ENCODE measurements around the gene NCKAP5L. TPM values are rescaled to one million over a fixed set of nuclear protein-coding genes. Genes with fewer than 3 reads are reported as not detected.
"Not testable (repeated sequence)": the region's sequence is repeated elsewhere in the genome, so short reads cannot be mapped to it uniquely, and the experiment has no call there.

NCKAP5L gene
- total RNA-seq, 1 experiment from 2014 or later: 19.5 TPM

- POLR2A ChIA-PET: no interaction called here
- H3K27ac Mint-ChIP-seq (ENCODE audit: unreplicated experiment): peak overlapping the region; percentile 37
Observed at GRCh38 chr12:49776858-49777257, 51.4 kb downstream of the NCKAP5L start.

GRCh38 chr12:49776413-49776812 lies 51.8 kb downstream of the NCKAP5L start:
- CTCF ChIA-PET: interaction anchor here (2.4 kb wide), 1 partner anchor 35 kb away, joined by 20 read pairs; the partner anchor contains the start of gene TMBIM6
- H3K27ac Mint-ChIP-seq (ENCODE audit: unreplicated experiment): peak overlapping the region; percentile 37

More at GRCh38 chr12:49776858-49777257, 51.4 kb downstream of the NCKAP5L start:
- H3K27me3 Mint-ChIP-seq (ENCODE audit: insufficient read depth, unreplicated experiment): peaks cover 8% of the 10 kb centered on the region
- H3K9me3 ChIP-seq: no peaks in the 10 kb centered on the region
- H3K36me3 ChIP-seq (ENCODE audit: control insufficient read depth, insufficient read depth, low read length): no peaks in the 10 kb centered on the region
- CTCF ChIA-PET: interaction anchor here (1.9 to 2.4 kb wide), 2 partner anchors 35 to 62 kb away, joined by 11 to 20 read pairs; partner anchors contain the start of gene TMBIM6
- H3K4me1 Mint-ChIP-seq (ENCODE audit: low read depth, unreplicated experiment): peaks cover 10% of the 10 kb centered on the region
- no peaks in the 10 kb centered on the region for H3K4me1 ChIP-seq
- BruUV-seq (replicated peaks): no TSS peak
- H3K4me3 Mint-ChIP-seq (ENCODE audit: unreplicated experiment): no peak overlapping the region
- no peaks in the 10 kb centered on the region for H3K9me3 Mint-ChIP-seq (ENCODE audit: unreplicated experiment)
- H3K36me3 Mint-ChIP-seq (ENCODE audit: insufficient read depth, unreplicated experiment): no peaks in the 10 kb centered on the region
- DNase-seq: no peak
- intact Hi-C loops (cut with micrococcal nuclease; ENCODE audit: unreplicated experiment): loop anchor here (1.0 to 10.0 kb wide), 4 partner anchors 62 to 293 kb away; partner anchors contain the start of gene ASIC1
- TF ChIP-seq CTCF (IDR thresholded peaks at IDR 0.05; ENCODE audit: insufficient read depth in 1 of 2, low read depth in 1 of 2, low read length in 1 of 2, severe bottlenecking in 1 of 2, unreplicated experiment in 1 of 2): no peak
- H3K4me3 ChIP-seq (ENCODE audit: low read depth, low read length): no peak overlapping the region
- H3K27me3 ChIP-seq (replicated peaks; ENCODE audit: control insufficient read depth, insufficient read depth, low read length): no peaks in the 10 kb centered on the region

GRCh38 chr12:49773102-49773501 lies 55.1 kb downstream of the NCKAP5L start:
- H3K9me3 Mint-ChIP-seq (ENCODE audit: unreplicated experiment); BruUV-seq (replicated peaks): not testable (repeated sequence)

More at GRCh38 chr12:49776413-49776812, 51.8 kb downstream of the NCKAP5L start:
- Mint-ChIP-seq H3K4me1 (ENCODE audit: low read depth, unreplicated experiment) (peaks cover 10% of the 10 kb centered on the region), H3K9me3 (ENCODE audit: unreplicated experiment) (no peaks in the 10 kb centered on the region), H3K4me3 (ENCODE audit: unreplicated experiment) (no peak overlapping the region), H3K27me3 (ENCODE audit: insufficient read depth, unreplicated experiment) (peaks cover 8% of the 10 kb centered on the region), H3K36me3 (ENCODE audit: insufficient read depth, unreplicated experiment) (no peaks in the 10 kb centered on the region)
- Histone ChIP-seq H3K4me3 (ENCODE audit: low read depth, low read length) (no peak overlapping the region), H3K36me3 (ENCODE audit: control insufficient read depth, insufficient read depth, low read length) (no peaks in the 10 kb centered on the region), H3K4me1 (no peaks in the 10 kb centered on the region), H3K27me3 (replicated peaks; ENCODE audit: control insufficient read depth, insufficient read depth, low read length) (no peaks in the 10 kb centered on the region), H3K9me3 (no peaks in the 10 kb centered on the region)
- peak; percentile 76 to 84 for DNase-seq
- POLR2A ChIA-PET: no interaction called here
- TF ChIP-seq CTCF (IDR thresholded peaks at IDR 0.05; ENCODE audit: insufficient read depth in 1 of 2, low read depth in 1 of 2, low read length in 1 of 2, severe bottlenecking in 1 of 2, unreplicated experiment in 1 of 2): peak; percentile 86 to 93
- no TSS peak for BruUV-seq (replicated peaks)
- intact Hi-C loops (cut with micrococcal nuclease; ENCODE audit: unreplicated experiment): loop anchor here (1.0 to 10.0 kb wide), 4 partner anchors 63 to 294 kb away; partner anchors contain the start of gene ASIC1

More at GRCh38 chr12:49773102-49773501, 55.1 kb downstream of the NCKAP5L start:
- intact Hi-C loops (cut with micrococcal nuclease; ENCODE audit: unreplicated experiment): loop anchor here (10.0 kb wide), 1 partner anchor 128 kb away; no protein-coding TSS in a partner anchor
- H3K4me3 ChIP-seq (ENCODE audit: low read depth, low read length); H3K4me1 ChIP-seq; H3K27me3 ChIP-seq (replicated peaks; ENCODE audit: control insufficient read depth, insufficient read depth, low read length); H3K36me3 Mint-ChIP-seq (ENCODE audit: insufficient read depth, unreplicated experiment); H3K4me3 Mint-ChIP-seq (ENCODE audit: unreplicated experiment); H3K4me1 Mint-ChIP-seq (ENCODE audit: low read depth, unreplicated experiment); DNase-seq; H3K36me3 ChIP-seq (ENCODE audit: control insufficient read depth, insufficient read depth, low read length); H3K9me3 ChIP-seq; H3K27me3 Mint-ChIP-seq (ENCODE audit: insufficient read depth, unreplicated experiment); POLR2A ChIA-PET; H3K27ac Mint-ChIP-seq (ENCODE audit: unreplicated experiment): not testable (repeated sequence)
- CTCF ChIA-PET: interaction anchor here (0.7 kb wide), 1 partner anchor 194 kb away, joined by 4 read pairs; no protein-coding TSS in a partner anchor

Data from Caco-2 (cell line).